ENCODE data around the gene SHMT1.
A peak's percentile ranks its signal among the peaks of the same experiment; 100 is the strongest.
"Not testable (repeated sequence)": the region's sequence is repeated elsewhere in the genome, so short reads cannot be mapped to it uniquely, and the experiment has no call there.

SHMT1 gene

DNA sequence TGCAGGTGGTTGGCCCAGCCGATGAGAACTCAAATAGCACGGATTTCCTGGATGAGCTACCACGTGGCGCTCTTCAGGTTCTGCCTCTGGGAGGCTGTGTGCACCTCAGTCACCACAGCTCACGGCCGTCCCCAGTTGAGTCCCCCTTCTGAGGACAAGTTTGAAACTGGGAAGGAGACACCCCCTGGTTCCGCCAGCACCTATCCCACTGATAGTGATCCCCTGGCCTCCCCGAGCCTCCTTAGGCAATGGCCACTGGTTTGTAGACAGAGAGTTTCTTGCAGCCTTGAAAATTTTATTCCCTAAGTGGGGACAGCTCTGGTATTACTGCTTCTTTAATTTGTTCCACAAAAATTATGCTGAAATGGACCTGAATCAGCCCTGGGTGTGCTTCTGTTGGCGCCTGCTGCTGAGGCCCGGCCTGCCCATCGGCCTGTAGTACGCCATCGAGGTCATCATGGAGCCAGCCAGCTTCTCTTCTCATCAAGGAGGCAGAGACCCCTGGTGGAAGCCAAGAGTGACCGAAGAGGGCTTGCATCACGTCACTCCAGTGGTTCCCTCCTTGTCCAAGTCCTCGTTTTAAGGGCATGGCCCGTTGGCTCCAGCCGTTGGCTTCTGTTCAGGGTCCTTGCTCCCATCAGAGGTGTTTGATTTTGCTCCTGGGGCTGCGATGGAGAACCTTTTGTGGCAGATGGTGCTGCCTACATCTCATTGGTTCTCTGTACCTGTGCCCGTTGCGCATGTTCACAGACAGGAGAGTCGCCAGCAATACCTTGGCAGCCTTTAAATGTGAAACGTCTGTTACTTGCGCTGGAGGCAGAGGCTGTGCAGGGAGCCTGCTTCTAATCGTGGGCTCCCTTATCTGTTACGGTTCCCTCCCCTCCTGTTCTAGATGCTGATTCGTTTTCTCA is 39.0 kb downstream of the SHMT1 start:
- no peak for DNase-seq

DNA sequence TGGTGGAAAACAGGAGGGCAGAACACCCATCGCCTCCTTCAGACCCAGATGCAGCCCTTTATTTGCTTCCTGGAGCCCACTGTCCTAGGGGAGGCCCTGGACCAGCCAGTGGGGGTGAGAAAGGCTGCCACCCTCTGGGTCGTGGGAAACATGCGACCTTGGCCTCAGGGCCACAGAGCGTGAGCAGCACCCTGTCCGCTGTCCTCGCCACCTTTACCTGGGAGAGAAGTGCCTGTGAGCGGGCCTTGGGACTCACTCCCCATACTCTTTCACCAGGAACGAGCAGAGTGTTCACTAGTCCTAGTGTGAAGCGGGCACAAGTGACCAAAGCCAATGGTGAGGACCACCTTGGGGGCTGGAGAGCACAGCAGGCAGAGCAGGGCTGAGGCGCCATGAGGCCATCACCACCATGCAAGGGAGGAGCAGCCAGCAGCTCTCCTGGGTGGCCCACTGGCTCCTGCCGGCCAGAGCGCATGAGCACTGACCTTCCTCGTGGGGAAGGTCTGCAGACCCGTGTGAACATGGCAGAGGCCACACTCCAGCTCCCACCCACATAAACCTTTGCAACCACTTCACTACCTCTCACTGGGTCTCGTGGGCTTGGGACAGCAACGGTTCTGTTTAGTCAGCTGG is 39.7 kb downstream of the SHMT1 start:
- DNase-seq, result no peak

DNA sequence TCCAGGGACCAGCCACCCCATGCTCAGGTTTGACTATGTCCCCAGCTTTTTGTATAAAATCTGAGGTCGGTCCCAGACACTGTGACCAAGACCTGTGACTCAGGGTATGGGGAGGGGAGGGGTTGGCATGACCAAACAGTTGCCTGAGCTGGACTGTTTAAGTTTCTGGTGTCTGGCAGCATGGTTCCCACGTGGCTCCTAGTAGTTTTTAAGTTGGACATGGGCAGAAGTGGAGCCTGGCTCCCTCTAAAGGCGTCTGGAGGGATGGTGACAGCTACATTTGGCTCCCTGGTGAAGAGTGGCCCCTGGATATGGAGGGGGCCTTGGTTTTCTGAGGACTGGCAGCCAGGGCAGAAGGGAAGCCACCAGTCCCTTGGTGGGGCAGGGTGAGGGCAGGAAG is 40.3 kb downstream of the SHMT1 start:
- no peak for DNase-seq

DNA sequence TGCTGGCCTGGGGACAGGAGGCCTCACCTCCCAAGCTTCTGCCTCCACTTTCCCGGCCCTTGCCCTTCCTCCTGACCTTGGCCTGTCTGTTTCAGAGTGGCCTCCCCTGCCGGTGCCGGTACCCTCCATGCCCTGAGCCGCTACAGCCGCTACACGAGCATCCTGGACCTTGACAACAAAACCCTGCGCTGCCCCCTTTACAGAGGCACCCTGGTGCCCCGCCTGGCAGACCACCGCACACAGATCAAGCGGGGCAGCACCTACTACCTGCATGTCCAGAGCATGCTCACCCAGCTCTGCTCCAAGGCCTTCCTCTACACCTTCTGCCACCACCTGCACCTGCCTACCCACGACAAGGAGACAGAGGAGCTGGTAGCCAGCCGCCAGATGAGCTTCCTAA is 40.8 kb downstream of the SHMT1 start:
- DNase-seq, result no peak

DNA sequence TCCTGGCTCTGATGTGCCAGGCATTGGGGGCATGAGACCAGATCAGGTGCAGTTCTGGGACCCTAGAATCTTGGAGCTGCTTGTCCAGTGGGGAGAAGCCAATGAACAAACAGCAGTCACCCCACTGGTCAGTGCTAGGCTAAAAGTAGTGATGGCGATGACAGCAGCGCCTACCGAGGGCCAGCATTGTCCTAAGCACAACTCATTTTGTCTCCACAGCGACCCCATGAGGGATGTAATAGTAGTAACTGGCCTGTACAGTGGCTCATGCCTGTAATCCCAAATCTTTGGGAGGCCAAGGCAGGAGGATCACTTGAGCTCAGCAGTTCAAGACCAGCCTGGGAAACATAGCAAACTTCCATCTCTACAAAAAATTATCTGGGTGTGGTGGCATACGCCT is 42.0 kb downstream of the SHMT1 start:
- DNase-seq, result no peak

DNA sequence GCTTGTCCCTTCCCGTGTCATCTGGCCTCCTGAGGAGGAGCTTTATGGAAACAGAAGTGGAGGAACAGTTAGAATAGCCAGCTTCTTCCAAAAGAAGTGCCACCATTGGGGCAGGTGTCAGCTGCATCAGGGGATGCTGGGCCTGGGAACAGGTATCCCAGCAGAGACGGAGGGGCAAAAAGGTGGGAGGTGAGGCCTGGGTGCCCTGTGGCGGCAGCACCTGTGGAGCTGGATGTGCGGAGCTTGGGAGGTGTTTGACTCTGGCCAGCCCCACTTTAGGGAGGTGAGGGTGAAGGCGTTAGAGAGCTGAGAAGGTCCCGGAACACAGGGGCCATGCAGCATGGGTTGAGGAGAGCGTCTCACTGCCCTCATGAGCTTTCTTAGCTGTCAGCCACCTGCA is 43.0 kb downstream of the SHMT1 start:
- DNase-seq, result no peak

DNA sequence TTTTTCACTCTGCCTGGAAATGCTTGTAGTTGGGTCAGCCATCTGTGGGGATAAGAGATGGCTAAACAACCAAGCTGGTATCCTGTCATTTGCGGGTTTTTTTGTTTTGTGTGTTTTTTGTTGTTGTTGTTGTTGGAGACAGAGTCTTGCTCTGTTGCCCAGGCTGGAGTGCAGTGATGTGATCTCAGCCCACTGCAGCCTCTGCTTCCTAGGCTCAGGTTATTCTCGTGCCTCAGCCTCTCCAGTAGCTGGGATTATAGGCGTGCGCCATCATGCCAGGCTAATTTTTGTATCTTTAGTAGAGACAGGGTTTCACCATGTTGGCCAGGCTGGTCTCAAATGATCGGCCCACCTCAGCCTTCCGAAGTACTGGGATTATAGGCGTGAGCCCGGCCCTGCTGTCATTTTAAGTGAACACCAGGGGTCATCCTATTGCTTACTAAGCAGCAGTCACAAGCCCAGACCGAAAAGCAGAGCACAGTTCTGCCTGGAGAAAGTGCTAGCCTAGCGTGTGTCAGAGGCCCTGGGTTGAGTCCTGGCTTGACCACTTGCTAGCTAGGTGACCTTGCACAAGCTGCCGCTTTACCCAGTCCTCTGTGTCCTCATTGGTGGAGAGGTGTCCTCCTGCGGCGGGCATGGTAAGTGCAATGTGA is 43.6 kb downstream of the SHMT1 start:
- no peak for DNase-seq

DNA sequence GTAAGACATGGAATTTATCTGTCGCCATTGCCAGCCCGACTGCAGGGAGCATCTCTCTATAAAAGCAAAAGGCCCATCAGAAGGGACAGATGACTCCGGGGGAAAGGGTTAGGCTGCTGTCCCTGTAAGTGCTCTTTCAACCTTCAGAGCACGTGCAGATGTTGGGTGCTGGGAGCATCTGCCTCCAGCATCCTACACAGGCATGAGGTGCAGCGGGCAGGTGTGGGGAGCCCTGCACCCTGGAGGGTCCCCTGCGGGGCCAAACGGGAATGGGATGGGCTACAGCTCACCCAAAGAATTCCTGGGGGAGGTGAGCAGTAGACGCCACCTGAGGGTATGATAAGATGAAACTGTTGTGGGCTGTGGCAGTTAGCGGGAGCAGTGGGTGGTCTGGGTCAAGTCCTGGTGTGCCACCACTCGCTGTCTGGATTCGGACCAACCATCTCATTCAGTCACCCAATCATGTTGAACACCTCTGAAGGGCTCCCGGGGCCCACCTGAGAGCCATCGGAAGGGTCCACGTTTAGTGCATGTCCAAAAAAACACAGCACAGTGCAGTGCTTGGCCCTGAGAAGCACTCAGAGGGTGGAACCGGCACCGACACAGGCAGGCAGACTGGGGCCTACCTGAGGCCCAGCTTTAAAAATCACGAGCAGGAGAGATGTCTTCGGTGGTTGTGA is 44.4 kb downstream of the SHMT1 start:
- no peak for DNase-seq

DNA sequence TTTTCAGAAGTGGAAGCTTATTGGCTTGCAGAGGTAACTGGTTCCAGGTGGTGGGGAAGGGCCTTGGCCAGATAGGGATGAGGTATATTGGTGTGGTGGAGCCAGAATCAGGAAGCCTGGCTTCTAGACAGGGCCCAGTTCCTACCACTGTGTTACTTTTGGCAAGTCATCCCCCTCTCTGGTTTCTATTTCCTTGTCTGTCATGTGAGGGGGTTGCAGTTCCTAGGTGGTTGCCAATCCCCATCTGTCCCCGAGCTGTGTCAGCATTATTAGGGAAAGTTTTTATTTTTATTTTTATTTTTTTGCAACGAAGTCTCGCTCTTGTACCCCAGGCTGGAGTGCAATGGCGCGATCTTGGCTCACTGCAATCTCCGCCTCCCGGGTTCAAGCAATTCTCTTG is 45.2 kb downstream of the SHMT1 start:
- DNase-seq, result no peak

DNA sequence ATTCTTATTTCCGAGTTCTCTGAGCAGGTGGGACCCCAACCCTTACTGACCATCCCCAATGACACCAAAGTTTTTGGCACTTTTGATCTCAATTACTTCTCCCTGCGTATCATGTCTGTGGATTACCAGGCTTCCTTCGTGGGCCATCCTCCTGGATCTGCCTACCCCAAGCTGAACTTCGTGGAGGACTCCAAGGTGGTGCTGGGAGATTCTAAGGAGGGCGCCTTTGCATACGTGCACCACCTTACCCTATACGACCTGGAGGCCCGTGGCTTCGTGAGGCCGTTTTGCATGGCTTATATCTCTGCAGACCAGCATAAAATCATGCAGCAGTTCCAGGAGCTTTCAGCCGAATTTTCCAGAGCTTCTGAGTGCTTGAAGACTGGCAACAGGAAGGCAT is 47.4 kb downstream of the SHMT1 start:
- DNase-seq, result no peak

DNA sequence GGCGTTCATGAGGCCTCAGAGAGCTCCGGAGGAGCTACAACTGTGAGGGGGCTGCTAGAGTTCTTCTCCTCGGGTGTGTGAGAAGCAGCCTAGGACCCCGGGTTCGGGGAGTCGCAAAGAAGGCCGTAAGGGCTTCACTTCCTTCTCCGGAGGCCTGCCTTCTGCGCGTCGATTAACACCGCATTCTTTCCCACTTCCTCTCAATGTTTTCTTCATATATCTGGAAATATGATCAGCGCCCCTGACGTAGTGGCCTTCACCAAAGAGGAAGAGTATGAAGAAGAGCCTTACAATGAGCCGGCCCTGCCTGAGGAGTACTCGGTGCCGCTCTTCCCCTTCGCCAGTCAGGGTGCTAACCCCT is 47.8 kb downstream of the SHMT1 start:
- peak in 1 of 2 experiments; percentile 17 for DNase-seq

DNA sequence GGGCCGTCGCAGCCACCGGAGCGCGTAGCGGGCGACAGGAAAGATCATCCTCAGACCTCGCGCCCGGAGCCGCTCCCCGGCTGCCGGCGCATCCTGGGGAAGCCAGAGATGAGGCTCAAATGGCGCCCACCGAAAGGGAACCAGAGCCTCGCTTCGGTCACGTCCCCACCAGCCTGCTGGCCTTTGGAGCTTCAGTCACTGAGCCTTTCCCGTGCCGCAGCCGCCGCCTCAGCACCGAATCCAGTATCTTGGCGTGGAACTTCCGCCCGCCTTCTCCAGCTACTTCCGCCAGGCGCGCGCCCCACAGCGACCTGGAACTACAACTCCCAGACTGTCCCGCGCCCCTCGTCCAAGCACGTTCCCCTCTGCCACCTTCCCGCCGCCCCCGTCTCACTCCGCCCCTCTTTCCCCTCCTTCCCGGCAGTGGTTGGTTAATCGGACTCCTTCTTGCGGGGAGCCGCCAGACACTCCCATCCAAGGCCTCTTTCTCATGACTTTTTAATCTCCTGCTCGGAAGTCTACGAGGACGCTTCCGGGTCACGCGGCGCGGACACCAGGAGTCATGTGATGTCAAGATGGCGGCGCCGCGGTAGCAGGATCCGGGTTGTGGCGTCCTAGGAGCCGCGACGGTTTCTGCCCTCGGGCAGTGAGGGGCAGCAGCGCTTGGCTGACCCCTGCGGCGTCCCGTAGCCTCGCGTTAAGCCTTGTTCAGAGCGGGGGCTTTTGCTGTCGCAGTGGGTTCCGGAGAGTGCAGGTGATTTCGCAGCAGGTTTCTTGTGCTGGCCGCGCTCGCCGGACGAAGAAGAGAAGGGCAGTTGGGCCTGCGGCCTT is 48.4 kb downstream of the SHMT1 start, which contains the start of the genes SMCR8 and TOP3A:
Gene SMCR8 (plus strand): TSS at position 563 of the 831 bp plus-strand sequence. CDS start 497 bp downstream, outside the sequence.
Gene TOP3A (minus strand): TSS at position 264 of the 831 bp plus-strand sequence. CDS start 216 bp downstream, at position 48.
- peak; percentile 98 for DNase-seq

DNA sequence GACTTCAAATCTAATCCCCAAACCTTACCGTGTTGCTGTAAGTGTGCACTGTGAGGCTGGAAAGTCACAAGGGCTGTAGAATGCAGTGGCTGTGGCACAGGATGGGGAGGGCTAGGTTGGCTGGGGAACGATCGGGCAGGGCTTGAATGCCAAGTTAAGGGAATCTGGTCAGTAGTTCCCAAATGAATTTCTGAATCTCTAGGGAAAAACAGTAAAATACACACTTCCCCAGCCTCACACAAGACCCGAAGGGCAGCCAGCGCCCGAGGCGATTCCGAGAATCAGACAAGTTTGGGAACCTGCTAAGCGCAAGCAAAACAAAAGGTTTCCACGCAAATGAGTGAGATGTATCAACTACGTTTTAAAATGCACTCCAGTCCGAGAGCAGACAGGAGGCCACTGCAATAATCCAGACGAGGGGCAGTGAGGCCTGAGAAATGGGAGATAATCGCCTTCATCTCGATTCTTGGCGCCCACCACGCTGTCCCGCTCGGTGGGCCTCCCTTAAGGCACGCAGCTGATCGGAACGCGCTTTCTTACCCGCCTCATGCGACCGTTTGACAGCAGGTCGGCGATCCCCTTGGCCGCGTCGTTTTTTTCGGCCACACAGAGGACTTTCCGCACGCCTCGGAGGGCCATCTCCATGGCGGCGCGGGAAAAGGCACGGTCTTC is 49.2 kb downstream of the SHMT1 start:
- DNase-seq, result peak in 1 of 2 experiments; percentile 15

DNA sequence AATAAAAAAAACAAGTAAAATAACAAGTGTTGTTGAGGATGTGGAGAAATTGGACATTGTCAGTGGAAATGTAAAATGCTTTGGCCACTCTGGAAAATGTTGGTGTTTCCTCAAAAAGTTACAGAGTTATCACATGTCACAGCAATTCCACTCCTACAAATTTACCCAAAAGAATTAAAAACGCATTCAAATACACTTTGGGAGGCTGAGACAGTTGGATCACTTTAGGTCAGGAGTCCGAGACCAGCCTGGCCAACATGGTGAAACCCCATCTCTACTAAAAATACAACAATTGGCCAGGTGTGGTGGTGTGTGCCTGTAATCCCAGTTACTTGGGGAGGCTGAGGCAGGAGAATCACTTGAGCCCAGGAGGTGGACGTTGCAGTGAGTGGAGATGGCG is 54.1 kb downstream of the SHMT1 start:
- DNase-seq, result no peak

DNA sequence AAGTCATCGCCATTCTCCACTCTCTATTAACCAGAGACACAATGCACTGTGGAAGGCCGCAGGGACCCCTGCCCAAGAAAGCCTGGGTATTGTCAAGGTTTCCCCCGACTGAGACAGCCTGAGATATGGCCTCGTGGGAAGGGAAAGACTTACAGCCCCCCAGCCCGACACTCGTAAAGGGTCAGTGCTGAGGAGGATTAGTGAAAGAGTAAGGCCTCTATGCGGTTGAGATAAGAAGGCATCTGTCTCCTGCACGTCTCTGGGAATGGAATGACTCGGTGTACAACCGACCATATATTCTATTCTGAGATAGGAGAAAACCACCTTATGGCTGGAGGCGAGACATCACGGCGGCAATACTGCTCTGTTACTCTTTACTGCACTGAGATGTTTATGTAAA is 60.1 kb downstream of the SHMT1 start:
- not testable (repeated sequence) for DNase-seq

DNA sequence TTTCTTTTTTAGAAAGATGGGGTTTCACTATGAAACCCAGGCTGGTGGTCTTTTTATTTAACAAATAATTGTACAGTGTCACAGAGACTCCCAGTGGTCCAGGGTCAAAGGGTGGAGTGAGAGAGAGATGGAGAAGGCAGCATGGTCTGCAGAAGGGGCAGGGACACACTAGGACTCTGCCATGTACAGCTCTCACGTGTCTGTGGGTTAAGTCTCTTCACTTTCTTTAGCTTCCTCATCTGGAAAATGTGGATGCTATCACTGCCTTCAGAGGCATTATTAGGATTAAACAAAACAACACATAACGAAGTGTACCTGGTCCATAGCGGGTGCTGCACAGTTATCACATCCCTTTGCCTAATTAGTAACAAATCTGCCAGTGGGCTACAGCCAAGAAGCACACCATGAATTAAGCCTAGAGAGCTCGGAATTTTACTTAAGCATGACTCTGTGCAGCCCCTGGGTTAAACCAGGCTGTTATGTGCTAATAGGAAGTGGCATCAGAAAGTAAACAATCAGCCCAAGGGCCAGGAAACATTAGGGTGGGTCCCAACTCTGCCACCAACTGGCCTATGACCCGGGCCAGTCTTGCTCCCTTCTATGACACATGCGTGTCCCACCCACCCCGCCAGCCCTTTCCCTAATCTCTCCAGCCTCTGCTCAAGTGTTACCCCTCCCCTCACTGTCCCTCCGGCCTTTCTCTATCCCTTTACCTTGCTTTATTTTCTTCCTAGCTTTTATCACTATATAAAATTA is 62.4 kb downstream of the SHMT1 start:
- no peak for DNase-seq

DNA sequence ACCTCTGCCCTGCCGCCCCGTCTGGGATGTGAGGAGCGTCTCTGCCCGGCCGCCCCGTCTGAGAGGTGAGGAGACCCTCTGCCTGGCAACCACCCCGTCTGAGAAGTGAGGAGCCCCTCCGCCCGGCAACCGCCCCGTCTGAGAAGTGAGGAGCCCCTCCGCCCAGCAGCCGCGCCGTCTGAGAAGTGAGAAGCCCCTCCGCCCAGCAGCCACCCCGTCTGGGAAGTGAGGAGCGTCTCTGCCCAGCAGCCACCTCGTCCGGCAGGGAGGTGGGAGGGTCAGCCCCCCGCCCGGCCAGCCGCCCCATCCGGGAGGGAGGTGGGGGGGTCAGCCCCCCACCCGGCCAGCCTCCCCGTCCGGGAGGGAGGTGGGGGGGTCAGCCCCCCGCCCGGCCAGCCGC is 65.3 kb downstream of the SHMT1 start:
- not testable (repeated sequence) for DNase-seq

DNA sequence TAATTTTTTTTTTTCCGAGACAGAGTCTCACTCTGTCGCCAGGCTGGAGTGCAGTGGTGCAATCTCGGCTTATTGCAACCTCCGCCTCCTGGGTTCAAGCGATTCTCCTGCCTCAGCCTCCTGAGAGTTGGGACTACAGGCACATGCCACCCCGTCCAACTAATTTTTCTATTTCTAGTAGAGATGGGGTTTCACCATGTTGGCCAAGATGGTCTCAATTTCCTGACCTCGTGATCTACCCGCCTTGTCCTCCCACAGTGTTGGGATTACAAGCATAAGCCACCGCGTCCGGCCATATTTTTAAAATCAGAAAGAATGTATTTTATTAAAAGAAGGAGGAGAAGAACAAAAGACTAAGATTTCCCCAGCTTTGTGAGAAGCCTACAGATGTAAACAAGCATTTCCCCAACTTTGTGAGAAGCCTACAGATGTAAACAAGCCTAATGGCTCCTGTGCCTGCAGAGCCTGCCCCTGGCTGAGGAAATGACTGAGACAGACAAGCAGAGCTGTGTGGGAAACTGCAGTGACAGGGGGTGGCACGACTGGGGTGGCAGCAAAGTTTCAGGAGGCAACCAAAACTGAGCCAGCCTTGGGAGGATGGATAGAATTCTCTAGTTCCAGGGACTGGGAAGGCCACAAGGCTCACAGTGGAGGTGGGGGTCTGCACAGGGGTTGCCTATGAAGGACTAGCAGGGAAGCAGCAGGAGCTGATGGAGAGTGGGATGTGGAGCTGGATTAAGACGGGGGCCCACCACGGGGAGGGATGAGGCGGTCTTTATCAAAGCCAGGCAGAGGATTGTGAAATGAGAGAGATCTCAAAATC is 71.4 kb downstream of the SHMT1 start:
- no peak for DNase-seq

DNA sequence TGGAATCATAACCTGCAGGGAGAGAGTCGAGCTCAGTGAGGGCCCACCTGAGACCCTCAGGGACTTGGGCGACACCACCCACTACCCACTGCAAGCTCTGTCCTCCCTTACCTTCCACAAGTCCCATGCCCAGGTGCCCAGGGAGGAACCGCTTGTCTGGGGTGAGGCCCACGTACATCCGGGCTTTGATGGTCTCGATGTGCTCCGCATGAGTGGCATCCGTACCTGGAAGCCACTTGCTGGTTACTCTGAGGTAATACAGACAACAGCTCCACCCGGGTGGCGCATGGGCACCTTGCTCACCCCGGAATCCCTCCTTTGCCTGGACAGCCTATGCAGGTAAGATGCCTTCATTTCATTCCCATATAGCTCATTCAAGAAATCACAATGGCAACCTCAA is 78.1 kb downstream of the SHMT1 start:
- no peak for DNase-seq

DNA sequence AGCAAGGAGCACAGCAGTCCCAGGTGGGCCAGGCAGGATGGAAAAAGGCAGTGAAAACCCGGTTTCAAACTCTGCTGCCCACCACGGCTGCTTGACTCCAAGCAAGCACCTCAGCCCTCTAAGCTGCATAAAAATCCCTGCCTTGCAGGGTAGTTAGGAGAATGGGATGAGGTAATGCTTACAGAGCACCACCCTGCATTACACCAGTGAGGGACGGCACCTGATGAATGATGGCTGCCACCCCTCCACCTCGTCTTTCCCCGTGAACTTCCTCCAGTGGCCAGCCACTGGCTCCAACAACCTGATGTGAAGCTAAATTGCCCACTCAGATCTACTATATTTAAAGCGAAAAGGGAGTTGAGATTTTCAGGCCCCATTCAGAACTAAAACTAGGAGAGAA is 81.6 kb downstream of the SHMT1 start:
- DNase-seq, result no peak

Data from activated CD4-positive, alpha-beta T cell treated with anti-CD3 and anti-CD28 coated beads, Interleukin-2, amount 50 U/mL, for 48 hours (primary cell).